ENCODE measurements around the gene SLC6A1.

Gene SLC6A1

GRCh38 chr3:10996345-10997013 is 3.9 kb downstream of the SLC6A1 start:
- DNase-seq: no peak

- no peak for DNase-seq
Measured at GRCh38 chr3:10997196-10997595, 4.6 kb downstream of the SLC6A1 start.

GRCh38 chr3:10998542-10998941 is 6.0 kb downstream of the SLC6A1 start:
- no peak for DNase-seq

- DNase-seq: no peak
Measured at GRCh38 chr3:10999221-11000107, 6.9 kb downstream of the SLC6A1 start.

GRCh38 chr3:11000528-11000927 is 8.0 kb downstream of the SLC6A1 start:
- DNase-seq: no peak

GRCh38 chr3:11001020-11001657 is 8.6 kb downstream of the SLC6A1 start:
- DNase-seq: no peak

GRCh38 chr3:11001658-11002021 is 9.1 kb downstream of the SLC6A1 start:
- no peak for DNase-seq

GRCh38 chr3:11002371-11002807 is 9.8 kb downstream of the SLC6A1 start:
- no peak for DNase-seq

GRCh38 chr3:11004563-11004962 is 12.0 kb downstream of the SLC6A1 start:
- no peak for DNase-seq

GRCh38 chr3:11005686-11006256 is 13.2 kb downstream of the SLC6A1 start:
- DNase-seq: no peak

GRCh38 chr3:11006986-11007933 is 14.7 kb downstream of the SLC6A1 start:
- DNase-seq: no peak

GRCh38 chr3:11009898-11010297 is 17.4 kb downstream of the SLC6A1 start:
- no peak for DNase-seq

- no peak for DNase-seq
Measured at GRCh38 chr3:11010426-11011165, 18.0 kb downstream of the SLC6A1 start.

- DNase-seq: no peak
Measured at GRCh38 chr3:11014253-11014652, 21.7 kb downstream of the SLC6A1 start.

GRCh38 chr3:11014752-11015151 is 22.2 kb downstream of the SLC6A1 start:
- DNase-seq: no peak

GRCh38 chr3:11015369-11015768 is 22.8 kb downstream of the SLC6A1 start:
- DNase-seq: no peak

GRCh38 chr3:11016727-11017126 is 24.2 kb downstream of the SLC6A1 start:
- no peak for DNase-seq

GRCh38 chr3:11019116-11019819 is 26.7 kb downstream of the SLC6A1 start:
- no peak for DNase-seq

GRCh38 chr3:11020764-11021163 is 28.2 kb downstream of the SLC6A1 start:
- DNase-seq: no peak

- DNase-seq: no peak
Measured at GRCh38 chr3:11021611-11022011, 29.1 kb downstream of the SLC6A1 start.

- DNase-seq: no peak
Measured at GRCh38 chr3:11022115-11022514, 29.6 kb downstream of the SLC6A1 start.
